ENCODE data around the gene CHST3.
"Not testable (repeated sequence)": the region's sequence is repeated elsewhere in the genome, so short reads cannot be mapped to it uniquely, and the experiment has no call there.

CHST3 gene, protein sequence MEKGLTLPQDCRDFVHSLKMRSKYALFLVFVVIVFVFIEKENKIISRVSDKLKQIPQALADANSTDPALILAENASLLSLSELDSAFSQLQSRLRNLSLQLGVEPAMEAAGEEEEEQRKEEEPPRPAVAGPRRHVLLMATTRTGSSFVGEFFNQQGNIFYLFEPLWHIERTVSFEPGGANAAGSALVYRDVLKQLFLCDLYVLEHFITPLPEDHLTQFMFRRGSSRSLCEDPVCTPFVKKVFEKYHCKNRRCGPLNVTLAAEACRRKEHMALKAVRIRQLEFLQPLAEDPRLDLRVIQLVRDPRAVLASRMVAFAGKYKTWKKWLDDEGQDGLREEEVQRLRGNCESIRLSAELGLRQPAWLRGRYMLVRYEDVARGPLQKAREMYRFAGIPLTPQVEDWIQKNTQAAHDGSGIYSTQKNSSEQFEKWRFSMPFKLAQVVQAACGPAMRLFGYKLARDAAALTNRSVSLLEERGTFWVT

DNA sequence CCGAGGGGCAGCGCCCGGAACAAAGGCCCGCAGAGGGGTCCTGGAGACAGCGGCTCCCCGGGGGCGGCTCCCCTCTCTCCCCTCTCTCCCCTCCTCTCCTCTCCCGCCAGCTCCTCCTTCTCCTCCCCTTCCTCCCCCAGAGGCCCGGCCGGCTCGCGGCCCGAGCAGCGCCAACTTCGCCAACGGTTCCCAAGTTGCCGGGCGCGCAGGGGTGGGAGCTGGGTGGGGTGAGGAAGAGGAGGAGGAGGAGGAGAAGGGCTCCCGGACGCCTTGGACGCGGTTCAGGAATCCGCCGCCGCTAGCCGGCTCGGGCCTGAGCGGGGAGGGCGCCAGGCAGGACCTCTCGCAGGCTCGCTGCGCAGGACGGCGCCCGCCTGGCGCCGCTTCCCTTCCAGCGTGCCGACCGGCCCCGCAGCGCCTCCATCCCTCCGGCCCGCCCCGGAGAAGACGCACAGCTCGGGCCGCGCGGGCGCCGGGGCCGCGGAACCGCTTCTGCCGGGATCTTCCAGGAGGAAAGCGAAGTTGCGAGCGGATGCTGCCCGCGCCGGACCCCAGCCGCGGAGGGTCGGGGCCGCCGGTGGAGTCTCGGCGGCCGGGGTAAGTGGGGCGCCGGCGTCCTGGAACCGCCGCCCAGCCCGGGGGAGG is at the start of gene CHST3:
TSS of gene CHST3 (plus strand) at position 298 of the 645 bp plus-strand sequence. CDS start 41,448 bp downstream, outside the sequence.
- TF ChIP-seq, protein P1, sequence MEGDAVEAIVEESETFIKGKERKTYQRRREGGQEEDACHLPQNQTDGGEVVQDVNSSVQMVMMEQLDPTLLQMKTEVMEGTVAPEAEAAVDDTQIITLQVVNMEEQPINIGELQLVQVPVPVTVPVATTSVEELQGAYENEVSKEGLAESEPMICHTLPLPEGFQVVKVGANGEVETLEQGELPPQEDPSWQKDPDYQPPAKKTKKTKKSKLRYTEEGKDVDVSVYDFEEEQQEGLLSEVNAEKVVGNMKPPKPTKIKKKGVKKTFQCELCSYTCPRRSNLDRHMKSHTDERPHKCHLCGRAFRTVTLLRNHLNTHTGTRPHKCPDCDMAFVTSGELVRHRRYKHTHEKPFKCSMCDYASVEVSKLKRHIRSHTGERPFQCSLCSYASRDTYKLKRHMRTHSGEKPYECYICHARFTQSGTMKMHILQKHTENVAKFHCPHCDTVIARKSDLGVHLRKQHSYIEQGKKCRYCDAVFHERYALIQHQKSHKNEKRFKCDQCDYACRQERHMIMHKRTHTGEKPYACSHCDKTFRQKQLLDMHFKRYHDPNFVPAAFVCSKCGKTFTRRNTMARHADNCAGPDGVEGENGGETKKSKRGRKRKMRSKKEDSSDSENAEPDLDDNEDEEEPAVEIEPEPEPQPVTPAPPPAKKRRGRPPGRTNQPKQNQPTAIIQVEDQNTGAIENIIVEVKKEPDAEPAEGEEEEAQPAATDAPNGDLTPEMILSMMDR (IDR thresholded peaks at IDR 0.05; ENCODE audit: borderline replicate concordance, insufficient read depth, low read depth, low read length), result no peak
- no peak within 1 kb of the TSS for H3K4me3 ChIP-seq (ENCODE audit: low read depth, low read length)

DNA sequence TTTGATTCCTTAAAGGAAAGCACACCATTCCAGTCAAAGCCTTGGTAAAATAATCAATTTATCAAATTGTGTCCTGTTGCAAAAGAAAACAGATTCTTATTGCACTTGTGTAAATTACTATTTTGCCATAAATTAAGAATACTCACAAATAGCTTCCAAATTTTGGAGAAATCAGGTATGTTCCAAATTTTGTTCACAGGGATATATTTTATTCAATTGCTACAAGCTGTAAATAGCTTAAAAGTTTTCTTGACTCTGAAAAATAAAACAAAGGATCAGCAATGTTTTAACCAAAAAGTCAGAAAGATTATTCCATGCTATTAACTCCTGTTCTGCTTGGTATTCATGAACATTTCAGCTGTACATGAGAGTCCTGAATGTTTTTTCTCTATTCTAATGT is 47.4 kb upstream of the CHST3 start:
- no peak overlapping the region for H3K4me3 ChIP-seq (ENCODE audit: low read depth, low read length)
- TF ChIP-seq, protein P1 (IDR thresholded peaks at IDR 0.05; ENCODE audit: borderline replicate concordance, insufficient read depth, low read depth, low read length), result no peak

DNA sequence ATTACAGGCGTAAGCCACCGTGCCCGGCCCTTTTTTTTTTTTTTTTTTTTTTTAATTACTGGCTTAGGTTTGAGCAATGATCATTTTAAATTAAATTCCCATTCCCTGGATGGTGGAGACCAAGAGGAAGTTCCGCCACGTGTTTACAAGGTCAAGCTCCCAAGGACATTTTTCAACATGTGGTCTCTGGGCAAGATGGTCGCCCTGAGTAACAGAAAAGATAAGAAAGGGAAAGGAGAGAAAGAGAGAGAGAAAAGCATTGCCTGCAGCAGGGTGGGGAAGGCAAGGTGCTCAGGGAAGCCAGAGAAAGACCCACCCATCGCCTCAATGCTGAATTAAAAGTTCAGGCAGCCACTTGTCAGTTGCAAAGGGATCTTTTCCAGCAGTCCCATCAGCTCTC is 45.2 kb upstream of the CHST3 start:
- TF ChIP-seq, protein P1 (IDR thresholded peaks at IDR 0.05; ENCODE audit: borderline replicate concordance, insufficient read depth, low read depth, low read length), result no peak

GRCh38 chr10:71919956-71920539 is 44.1 kb upstream of the CHST3 start:
- not testable (repeated sequence) for H3K4me3 ChIP-seq (ENCODE audit: low read depth, low read length)

More for the DNA sequence above, 45.2 kb upstream of the CHST3 start:
- H3K4me3 ChIP-seq (ENCODE audit: low read depth, low read length), result no peak overlapping the region

DNA sequence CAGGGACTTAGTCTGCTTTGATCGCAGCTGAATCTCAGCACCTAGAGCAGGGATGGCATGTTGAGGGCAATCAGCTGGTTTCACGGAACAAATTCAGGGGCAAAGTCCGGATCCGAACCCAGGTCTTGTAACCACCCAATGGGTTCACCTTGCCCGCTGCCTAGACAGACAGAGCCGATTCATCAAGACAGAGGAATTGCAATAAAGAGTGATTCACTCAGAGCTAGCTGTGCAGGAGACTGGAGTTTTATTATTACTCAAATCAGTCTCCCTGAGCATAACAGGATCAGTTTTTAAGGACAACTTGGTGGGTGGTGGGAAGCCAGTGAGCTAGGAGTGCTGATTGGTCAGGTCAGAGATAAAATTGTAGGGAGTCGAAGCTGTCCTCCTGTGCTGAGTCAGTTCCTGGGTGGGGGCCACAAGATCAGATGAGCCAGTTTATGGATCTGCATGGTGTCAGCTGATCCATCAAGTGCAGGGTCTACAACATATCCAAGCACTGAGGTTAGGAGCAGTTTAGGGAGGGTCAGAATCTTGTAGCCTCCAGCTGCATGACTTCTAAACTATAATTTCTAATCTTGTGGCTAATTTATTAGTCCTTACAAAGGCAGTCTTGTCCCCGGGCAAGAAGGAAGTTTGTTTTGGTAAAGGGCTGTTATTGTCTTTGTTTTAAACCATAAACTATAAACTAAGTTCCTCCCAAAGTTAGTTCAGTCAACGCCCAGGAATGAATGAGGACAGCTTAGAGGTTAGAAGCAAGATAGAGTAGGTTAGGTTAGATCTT is 43.5 kb upstream of the CHST3 start:
- TF ChIP-seq, protein P1 (IDR thresholded peaks at IDR 0.05; ENCODE audit: borderline replicate concordance, insufficient read depth, low read depth, low read length), result no peak
- H3K4me3 ChIP-seq (ENCODE audit: low read depth, low read length), result no peak overlapping the region

DNA sequence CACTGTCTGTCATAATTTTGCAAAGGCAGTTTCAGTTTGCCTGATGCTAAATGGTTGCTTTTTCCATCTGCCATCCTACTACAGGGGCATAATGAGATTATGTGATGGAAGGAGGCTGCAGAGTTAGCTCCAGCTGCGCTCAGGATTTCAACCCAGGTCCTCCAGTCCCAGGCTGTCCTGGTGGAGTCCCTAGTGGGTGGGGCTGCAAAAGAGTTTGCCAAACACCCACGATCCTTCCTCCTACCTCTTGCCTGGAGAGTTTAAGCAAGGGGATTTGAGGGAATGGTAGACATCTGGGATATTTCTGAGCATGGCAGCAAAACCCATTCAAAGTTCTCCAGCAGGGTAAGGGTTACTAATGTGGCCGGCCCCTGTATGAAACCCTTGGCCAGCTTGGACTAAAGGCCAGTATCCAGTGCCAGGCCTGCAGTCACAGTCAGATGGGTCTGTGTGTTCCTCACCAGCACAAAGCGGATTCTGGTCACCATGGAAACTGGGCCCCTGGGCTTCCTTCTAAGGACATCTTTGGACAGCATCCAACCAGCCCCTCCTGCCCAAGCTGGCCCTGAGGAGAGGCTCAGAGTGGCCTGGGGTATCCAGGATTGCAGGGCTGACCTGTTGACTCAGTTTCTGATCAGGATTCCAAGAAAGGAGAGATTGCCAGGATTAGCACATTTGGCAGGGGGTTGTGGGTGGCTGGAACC is 42.7 kb upstream of the CHST3 start:
- TF ChIP-seq, protein P1 (IDR thresholded peaks at IDR 0.05; ENCODE audit: borderline replicate concordance, insufficient read depth, low read depth, low read length), result no peak
- H3K4me3 ChIP-seq (ENCODE audit: low read depth, low read length), result no peak overlapping the region

Data from GM12875 (cell line).